GM12878 (cell line): ENCODE results near the gene WFS1.

Source experiments
- ATF7 ChIP-seq: fragments of 450-650 bp; IDR thresholded peaks from 2 replicates; pipeline ENCODE4 v1.6.1; 2016; ENCODE audit warnings: low read depth, mild to moderate bottlenecking
- BRCA1 ChIP-seq: IDR thresholded peaks from 2 replicates; pipeline ENCODE4 v1.6.1; 2011; ENCODE audit warnings: low read depth, low read length, improper control_type of control experiment
- EGR1 ChIP-seq, 2 experiments: IDR thresholded peaks; 1 replicate in 1 of 2; 2 replicates in 1 of 2; pipeline ENCODE4 v1.6.1; 2011 to 2012; ENCODE audit warnings: low read depth in 2 of 2, low read length in 2 of 2, borderline replicate concordance in 1 of 2, mild to moderate bottlenecking in 1 of 2, moderate library complexity in 1 of 2
- NFIC ChIP-seq: IDR thresholded peaks from 2 replicates; pipeline ENCODE4 v1.6.1; 2012; ENCODE audit warnings: low read depth, mild to moderate bottlenecking, inconsistent platforms, low read length, moderate library complexity
- POLR2A ChIP-seq: IDR thresholded peaks from 2 replicates; pipeline ENCODE4 v1.6.1; 2011; ENCODE audit warnings: low read depth, mild to moderate bottlenecking, low read length
- POLR2AphosphoS5 ChIP-seq: IDR thresholded peaks from 2 replicates; pipeline ENCODE4 v1.6.1; 2011; ENCODE audit warnings: mild to moderate bottlenecking, low read length, inconsistent platforms
- SMARCA5 ChIP-seq: fragments of 450-650 bp; IDR thresholded peaks from 2 replicates; pipeline ENCODE4 v1.6.1; 2017; ENCODE audit warnings: mild to moderate bottlenecking
- SUZ12 ChIP-seq: fragments of 200-600 bp; sonication (generic); IDR thresholded peaks from one replicate; pipeline ENCODE4 v1.6.1; 2018; ENCODE audit warnings: antibody characterized with exemption, mild to moderate bottlenecking; ENCODE audit not compliant: unreplicated experiment
- TF ChIP-seq, protein P1 (sequence below): IDR thresholded peaks from 2 replicates; pipeline ENCODE4 v1.6.1; 2011; ENCODE audit warnings: mild to moderate bottlenecking, low read depth, low read length, moderate library complexity; ENCODE audit not compliant: insufficient replicate concordance
- TF ChIP-seq, protein P2 (sequence below): IDR thresholded peaks from 2 replicates; pipeline ENCODE4 v1.6.1; 2012; ENCODE audit warnings: low read depth, low read length, improper control_type of control experiment
- TF ChIP-seq, protein P3 (sequence below): fragments of 450-650 bp; IDR thresholded peaks from 2 replicates; pipeline ENCODE4 v1.6.1; 2018; ENCODE audit warnings: borderline replicate concordance, mild to moderate bottlenecking; ENCODE audit not compliant: partially characterized antibody

DNA sequence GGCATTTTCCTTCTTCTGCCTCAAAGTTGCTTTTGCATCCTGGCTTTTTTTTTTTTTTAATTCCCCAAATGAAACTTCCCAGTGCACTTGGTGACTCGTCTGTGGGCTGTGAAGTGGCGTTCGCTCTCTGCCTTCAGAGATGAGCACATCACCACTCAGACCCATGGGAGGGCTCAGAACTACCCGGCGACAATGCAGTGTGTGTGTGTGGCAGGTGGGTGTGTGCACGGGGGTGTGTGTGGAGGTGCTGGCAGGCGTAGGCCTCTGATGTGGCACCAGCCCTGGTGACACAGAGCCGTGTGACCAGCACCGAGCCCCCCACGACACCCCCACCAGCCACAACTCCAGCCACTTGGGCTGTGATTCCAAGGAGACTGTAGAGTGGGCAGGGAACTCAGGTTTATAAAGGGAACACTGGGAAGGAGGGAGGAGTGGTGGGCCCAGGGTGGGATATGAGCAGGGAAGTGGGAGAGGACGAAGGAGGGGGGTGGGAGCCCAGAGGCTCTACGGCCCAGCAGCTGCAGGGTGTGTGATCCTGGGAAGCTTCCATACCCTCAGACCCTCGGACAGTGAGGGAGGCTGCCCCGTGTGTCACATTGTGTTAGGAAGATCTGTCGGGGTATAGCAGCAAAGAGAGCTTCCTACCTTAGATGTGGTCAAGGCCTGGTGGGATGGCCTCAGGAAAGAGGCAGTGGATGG lies 6.0 kb upstream of the WFS1 start:
- TF ChIP-seq, protein P1, sequence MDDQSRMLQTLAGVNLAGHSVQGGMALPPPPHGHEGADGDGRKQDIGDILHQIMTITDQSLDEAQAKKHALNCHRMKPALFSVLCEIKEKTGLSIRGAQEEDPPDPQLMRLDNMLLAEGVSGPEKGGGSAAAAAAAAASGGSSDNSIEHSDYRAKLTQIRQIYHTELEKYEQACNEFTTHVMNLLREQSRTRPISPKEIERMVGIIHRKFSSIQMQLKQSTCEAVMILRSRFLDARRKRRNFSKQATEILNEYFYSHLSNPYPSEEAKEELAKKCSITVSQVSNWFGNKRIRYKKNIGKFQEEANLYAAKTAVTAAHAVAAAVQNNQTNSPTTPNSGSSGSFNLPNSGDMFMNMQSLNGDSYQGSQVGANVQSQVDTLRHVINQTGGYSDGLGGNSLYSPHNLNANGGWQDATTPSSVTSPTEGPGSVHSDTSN = no peak
- no peak for TF ChIP-seq NFIC
- TF ChIP-seq SUZ12 = no peak
- no peak for TF ChIP-seq BRCA1
- TF ChIP-seq, protein P2, sequence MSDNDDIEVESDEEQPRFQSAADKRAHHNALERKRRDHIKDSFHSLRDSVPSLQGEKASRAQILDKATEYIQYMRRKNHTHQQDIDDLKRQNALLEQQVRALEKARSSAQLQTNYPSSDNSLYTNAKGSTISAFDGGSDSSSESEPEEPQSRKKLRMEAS = no peak
- TF ChIP-seq SMARCA5 = no peak
- no peak for TF ChIP-seq POLR2A
- no peak for TF ChIP-seq POLR2AphosphoS5
- TF ChIP-seq EGR1 (IDR thresholded peaks at IDR 0.05; ENCODE audit: borderline replicate concordance in 1 of 2, low read depth in 2 of 2, low read length in 2 of 2) = no peak
- TF ChIP-seq, protein P3, sequence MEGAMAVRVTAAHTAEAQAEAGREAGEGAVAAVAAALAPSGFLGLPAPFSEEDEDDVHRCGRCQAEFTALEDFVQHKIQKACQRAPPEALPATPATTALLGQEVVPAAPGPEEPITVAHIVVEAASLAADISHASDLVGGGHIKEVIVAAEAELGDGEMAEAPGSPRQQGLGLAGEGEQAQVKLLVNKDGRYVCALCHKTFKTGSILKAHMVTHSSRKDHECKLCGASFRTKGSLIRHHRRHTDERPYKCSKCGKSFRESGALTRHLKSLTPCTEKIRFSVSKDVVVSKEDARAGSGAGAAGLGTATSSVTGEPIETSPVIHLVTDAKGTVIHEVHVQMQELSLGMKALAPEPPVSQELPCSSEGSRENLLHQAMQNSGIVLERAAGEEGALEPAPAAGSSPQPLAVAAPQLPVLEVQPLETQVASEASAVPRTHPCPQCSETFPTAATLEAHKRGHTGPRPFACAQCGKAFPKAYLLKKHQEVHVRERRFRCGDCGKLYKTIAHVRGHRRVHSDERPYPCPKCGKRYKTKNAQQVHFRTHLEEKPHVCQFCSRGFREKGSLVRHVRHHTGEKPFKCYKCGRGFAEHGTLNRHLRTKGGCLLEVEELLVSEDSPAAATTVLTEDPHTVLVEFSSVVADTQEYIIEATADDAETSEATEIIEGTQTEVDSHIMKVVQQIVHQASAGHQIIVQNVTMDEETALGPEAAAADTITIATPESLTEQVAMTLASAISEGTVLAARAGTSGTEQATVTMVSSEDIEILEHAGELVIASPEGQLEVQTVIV = no peak
- TF ChIP-seq ATF7 = no peak
